ENCODE data around the gene CBX5. TPM values are rescaled to one million over a fixed set of nuclear protein-coding genes. Genes with fewer than 3 reads are reported as not detected.

Gene CBX5
- total RNA-seq, 1 experiment from 2014 or later, result 130 TPM

DNA sequence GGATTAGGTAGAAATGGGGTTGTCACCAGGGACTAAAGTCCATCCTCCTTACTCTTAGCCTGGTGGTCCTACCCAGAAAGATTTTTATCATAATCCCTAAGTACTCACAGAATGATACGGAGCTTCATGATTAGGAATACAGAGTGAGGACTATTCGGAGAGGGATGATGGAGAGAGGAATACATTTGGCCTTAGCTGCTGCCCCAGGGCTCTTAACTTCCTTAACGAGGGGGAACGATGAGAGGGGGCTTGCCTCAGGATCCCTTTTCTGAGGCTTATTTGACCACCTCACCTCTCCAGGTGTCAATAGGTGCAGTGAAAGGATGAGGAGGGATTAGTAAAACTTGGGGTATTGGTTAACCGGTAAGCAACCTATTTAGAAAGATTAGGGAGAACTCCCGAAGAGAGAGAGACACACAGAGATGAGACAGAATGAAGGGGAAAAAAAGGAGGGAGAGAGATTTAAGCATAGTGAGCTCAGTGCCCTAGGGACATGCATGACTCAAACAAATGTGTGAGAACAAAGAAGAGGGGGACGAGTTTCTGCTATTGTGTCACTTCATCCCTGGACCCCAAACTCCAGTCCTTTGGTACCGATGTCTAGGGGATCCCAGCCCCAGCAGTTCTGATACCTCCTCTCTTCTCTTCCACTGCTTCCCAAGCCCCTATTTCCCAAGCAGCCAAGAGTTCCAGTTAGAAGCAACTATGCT lies 19.7 kb upstream of the CBX5 start:
- ChIA-PET POLR2A (interaction anchor here (0.6 kb wide), 1 partner anchor 283 kb away, joined by 14 read pairs; no protein-coding TSS in a partner anchor), CTCF (interaction anchor here (0.5 to 1.9 kb wide), 4 partner anchors 13 to 90 kb away, joined by 3 to 6 read pairs (median 4); partner anchors contain the start of gene COPZ1)
- ATAC-seq (no peak), DNase-seq (ENCODE audit: low read depth, low spot score) (no peak)
- peaks cover 14% of the 10 kb centered on the region for H3K4me1 ChIP-seq (ENCODE audit: control insufficient read depth, insufficient read depth, low read length)
- in situ Hi-C loops (cut with HindIII; ENCODE audit: low pct_unique_long_range_greater_than_20kb, low sequenced_read_pairs), result no loop called here
- no TSS peak for BruUV-seq (replicated peaks)
- intact Hi-C loops (cut with micrococcal nuclease; ENCODE audit: unreplicated experiment), result no loop called here
- H3K27me3 ChIP-seq (ENCODE audit: control insufficient read depth, insufficient read depth, low read length), result peaks cover 13% of the 10 kb centered on the region; the same call in 1 of the 2 replicates
- H3K36me3 ChIP-seq (ENCODE audit: control insufficient read depth, insufficient read depth, low read length), result no peaks in the 10 kb centered on the region
- no peaks in the 10 kb centered on the region for H3K9me3 ChIP-seq (ENCODE audit: control insufficient read depth, insufficient read depth, low read depth, low read length)
- no peak overlapping the region for H3K4me3 ChIP-seq (ENCODE audit: low read depth in 2 of 2, low read length in 2 of 2)
- TF ChIP-seq TCF7L2 (IDR thresholded peaks at IDR 0.05; ENCODE audit: low read depth, low read length), result no peak
- TF ChIP-seq POLR2AphosphoS5 (IDR thresholded peaks at IDR 0.05; ENCODE audit: low read depth, low read length), result no peak
- TF ChIP-seq SIN3A (IDR thresholded peaks at IDR 0.05; ENCODE audit: borderline replicate concordance, insufficient read depth, low read depth, low read length), result no peak
- TF ChIP-seq CTCF (IDR thresholded peaks at IDR 0.05), result no peak
- TF ChIP-seq, protein P1, sequence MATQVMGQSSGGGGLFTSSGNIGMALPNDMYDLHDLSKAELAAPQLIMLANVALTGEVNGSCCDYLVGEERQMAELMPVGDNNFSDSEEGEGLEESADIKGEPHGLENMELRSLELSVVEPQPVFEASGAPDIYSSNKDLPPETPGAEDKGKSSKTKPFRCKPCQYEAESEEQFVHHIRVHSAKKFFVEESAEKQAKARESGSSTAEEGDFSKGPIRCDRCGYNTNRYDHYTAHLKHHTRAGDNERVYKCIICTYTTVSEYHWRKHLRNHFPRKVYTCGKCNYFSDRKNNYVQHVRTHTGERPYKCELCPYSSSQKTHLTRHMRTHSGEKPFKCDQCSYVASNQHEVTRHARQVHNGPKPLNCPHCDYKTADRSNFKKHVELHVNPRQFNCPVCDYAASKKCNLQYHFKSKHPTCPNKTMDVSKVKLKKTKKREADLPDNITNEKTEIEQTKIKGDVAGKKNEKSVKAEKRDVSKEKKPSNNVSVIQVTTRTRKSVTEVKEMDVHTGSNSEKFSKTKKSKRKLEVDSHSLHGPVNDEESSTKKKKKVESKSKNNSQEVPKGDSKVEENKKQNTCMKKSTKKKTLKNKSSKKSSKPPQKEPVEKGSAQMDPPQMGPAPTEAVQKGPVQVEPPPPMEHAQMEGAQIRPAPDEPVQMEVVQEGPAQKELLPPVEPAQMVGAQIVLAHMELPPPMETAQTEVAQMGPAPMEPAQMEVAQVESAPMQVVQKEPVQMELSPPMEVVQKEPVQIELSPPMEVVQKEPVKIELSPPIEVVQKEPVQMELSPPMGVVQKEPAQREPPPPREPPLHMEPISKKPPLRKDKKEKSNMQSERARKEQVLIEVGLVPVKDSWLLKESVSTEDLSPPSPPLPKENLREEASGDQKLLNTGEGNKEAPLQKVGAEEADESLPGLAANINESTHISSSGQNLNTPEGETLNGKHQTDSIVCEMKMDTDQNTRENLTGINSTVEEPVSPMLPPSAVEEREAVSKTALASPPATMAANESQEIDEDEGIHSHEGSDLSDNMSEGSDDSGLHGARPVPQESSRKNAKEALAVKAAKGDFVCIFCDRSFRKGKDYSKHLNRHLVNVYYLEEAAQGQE (IDR thresholded peaks at IDR 0.05; ENCODE audit: insufficient read depth in 1 of 2, low read depth in 2 of 2, low read length in 1 of 2), result no peak
- no peak overlapping the region for H3K27ac ChIP-seq (ENCODE audit: low read length)

DNA sequence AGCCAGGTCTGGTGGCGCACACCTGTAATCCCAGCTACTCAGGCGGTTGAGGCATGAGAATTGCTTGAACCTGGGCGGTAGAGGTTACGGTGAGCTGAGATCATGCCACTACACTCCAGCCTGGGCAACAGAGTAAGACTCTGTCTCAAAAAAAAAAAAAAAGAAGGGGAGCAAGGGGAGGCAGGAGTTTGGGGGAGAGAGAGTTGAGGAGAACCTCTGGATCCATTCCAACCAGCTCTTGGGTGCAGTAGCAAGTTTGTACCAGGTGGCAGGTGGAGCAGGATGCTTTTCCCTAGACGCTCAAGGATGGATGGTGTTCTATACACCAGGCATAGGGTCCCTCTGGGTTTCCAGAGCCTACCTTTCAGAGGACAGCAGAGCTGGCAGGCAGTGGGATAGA lies 19.0 kb upstream of the CBX5 start:
- Histone ChIP-seq H3K27ac (ENCODE audit: low read length) (no peak overlapping the region), H3K27me3 (ENCODE audit: control insufficient read depth, insufficient read depth, low read length) (peaks cover 13% of the 10 kb centered on the region; the same call in 1 of the 2 replicates), H3K9me3 (ENCODE audit: control insufficient read depth, insufficient read depth, low read depth, low read length) (no peaks in the 10 kb centered on the region), H3K36me3 (ENCODE audit: control insufficient read depth, insufficient read depth, low read length) (no peaks in the 10 kb centered on the region), H3K4me1 (ENCODE audit: control insufficient read depth, insufficient read depth, low read length) (peaks cover 14% of the 10 kb centered on the region), H3K4me3 (ENCODE audit: low read depth in 2 of 2, low read length in 2 of 2) (no peak overlapping the region)
- ChIA-PET POLR2A (interaction anchor here (0.6 kb wide), 1 partner anchor 282 kb away, joined by 14 read pairs; no protein-coding TSS in a partner anchor), CTCF (no interaction called here)
- intact Hi-C loops (cut with micrococcal nuclease; ENCODE audit: unreplicated experiment) (no loop called here), in situ Hi-C loops (cut with HindIII; ENCODE audit: low pct_unique_long_range_greater_than_20kb, low sequenced_read_pairs) (no loop called here)
- ATAC-seq (no peak), DNase-seq (ENCODE audit: low read depth, low spot score) (no peak)
- TF ChIP-seq CTCF (IDR thresholded peaks at IDR 0.05) (no peak), TCF7L2 (IDR thresholded peaks at IDR 0.05; ENCODE audit: low read depth, low read length) (no peak), SIN3A (IDR thresholded peaks at IDR 0.05; ENCODE audit: borderline replicate concordance, insufficient read depth, low read depth, low read length) (no peak), POLR2AphosphoS5 (IDR thresholded peaks at IDR 0.05; ENCODE audit: low read depth, low read length) (no peak)
- TF ChIP-seq, protein P1 (IDR thresholded peaks at IDR 0.05; ENCODE audit: insufficient read depth in 1 of 2, low read depth in 2 of 2, low read length in 1 of 2), result no peak
- no TSS peak for BruUV-seq (replicated peaks)
